GM12875 (cell line): ENCODE measurements around the gene FASTK.
A peak's percentile ranks its signal among the peaks of the same experiment; 100 is the strongest.
"Not testable (repeated sequence)": the region's sequence is repeated elsewhere in the genome, so short reads cannot be mapped to it uniquely, and the experiment has no call there.

ENCODE experiments used
- H3K4me3 ChIP-seq: one replicate; pipeline ENCODE4 v1.5.1; 2011; ENCODE audit warnings: low read depth, low read length, control low read depth
- TF ChIP-seq, protein P1 (sequence below): IDR thresholded peaks from 2 replicates; pipeline ENCODE4 v1.5.1; 2011; ENCODE audit warnings: low read depth, mild to moderate bottlenecking, control low read depth, inconsistent platforms, low read length, moderate library complexity, borderline replicate concordance; ENCODE audit not compliant: insufficient read depth

Gene FASTK

DNA sequence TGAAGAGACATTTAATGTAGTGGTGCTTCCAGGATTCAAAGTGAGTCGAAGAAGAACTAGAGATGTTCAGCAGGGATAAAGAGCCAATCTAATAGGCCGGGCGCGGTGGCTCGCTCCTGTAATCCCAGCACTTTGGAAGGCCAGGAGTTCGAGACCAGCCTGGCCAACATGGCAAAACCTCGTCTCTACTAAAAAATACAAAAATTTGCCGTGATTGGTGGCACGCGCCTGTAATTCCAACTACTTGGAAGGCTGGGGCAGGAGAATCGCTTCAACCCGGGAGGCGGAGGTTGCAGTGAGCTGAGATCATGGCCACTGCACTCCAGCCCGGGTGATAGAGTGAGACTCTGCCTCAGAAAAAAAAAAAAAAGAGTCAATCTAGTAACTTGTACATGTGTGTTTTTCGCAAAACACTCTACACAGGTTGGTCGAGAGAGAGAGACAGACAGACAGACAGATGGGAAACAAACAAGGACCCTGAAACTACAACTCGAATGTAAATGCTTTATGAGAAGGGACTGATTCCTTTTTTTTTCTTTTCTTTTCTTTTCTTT lies 51.6 kb downstream of the FASTK start:
- peak overlapping the region; percentile 73 for H3K4me3 ChIP-seq
- TF ChIP-seq, protein P1, sequence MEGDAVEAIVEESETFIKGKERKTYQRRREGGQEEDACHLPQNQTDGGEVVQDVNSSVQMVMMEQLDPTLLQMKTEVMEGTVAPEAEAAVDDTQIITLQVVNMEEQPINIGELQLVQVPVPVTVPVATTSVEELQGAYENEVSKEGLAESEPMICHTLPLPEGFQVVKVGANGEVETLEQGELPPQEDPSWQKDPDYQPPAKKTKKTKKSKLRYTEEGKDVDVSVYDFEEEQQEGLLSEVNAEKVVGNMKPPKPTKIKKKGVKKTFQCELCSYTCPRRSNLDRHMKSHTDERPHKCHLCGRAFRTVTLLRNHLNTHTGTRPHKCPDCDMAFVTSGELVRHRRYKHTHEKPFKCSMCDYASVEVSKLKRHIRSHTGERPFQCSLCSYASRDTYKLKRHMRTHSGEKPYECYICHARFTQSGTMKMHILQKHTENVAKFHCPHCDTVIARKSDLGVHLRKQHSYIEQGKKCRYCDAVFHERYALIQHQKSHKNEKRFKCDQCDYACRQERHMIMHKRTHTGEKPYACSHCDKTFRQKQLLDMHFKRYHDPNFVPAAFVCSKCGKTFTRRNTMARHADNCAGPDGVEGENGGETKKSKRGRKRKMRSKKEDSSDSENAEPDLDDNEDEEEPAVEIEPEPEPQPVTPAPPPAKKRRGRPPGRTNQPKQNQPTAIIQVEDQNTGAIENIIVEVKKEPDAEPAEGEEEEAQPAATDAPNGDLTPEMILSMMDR, result no peak

- TF ChIP-seq, protein P1, result peak; percentile 40
- H3K4me3 ChIP-seq, result peak within 1 kb of the TSS; percentile 73
Observed at GRCh38 chr7:151028131-151028947, 52.3 kb downstream of the FASTK start, which contains the start of gene ABCB8. TSS of gene ABCB8 (plus strand) at chr7:151028450. CDS start at chr7:151028516, 66 bp downstream.

DNA sequence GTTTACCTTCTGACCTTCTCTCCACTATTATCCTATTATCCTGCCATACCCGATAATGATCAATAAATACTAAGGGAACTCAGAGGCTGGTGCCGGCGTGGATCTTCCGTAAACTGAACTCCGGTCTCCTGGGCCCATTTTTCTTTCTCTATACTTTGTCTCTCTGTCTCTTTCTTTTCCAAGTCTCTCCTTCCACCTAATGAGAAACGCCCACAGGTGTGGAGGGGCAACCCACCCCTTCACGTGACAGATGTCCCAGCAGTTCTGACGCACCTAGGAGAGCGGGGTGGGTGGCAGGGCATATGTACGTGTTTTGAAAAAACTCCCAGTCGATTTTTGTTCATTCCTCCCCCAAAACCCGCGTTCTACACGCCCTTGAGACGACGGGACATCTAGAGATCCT lies 52.9 kb downstream of the FASTK start:
- H3K4me3 ChIP-seq, result peak overlapping the region; percentile 52

- H3K4me3 ChIP-seq, result not testable (repeated sequence)
Observed at GRCh38 chr7:151026771-151027727, 53.6 kb downstream of the FASTK start.
